PC-3 (cell line): ENCODE measurements around the gene B3GNT8. TPM values are rescaled to one million over a fixed set of nuclear protein-coding genes. Genes with fewer than 3 reads are reported as not detected.

Experiments used
- ATAC-seq: fragments of 200-7000 bp; cut with Tn5 transposase; 2 replicates; pipeline ENCODE4 v1.9.1; 2020; ENCODE audit warnings: mild to moderate bottlenecking, moderate library complexity
- BruUV-seq: library from RNA; stranded (reverse); fragments of 400-500 nt; replicated peaks from 2 replicates; lab custom pipeline; 2021; lab: Mats Ljungman, UMichigan
- CTCF ChIA-PET: fragments of 300-600 bp; sonication (Branson Sonifier 250); formaldehyde crosslinking; loops from one replicate; lab custom pipeline; 2022; ENCODE audit warnings: antibody characterized with exemption; lab: Charles Lee
- POLR2A ChIA-PET: fragments of 300-600 bp; sonication (Branson Sonifier 250); formaldehyde crosslinking; loops from one replicate; lab custom pipeline; 2022; ENCODE audit warnings: antibody characterized with exemption; ENCODE audit not compliant: unreplicated experiment; lab: Charles Lee
- DNase-seq: peaks from one replicate; pipeline ENCODE4 v3.0.0-alpha.2; 2015
- H2AFZ ChIP-seq: fragments of 300-600 bp; sonication (generic); 2 replicates; pipeline ENCODE4 v1.6.0; 2016; ENCODE audit warnings: antibody characterized with exemption, low read length
- H3F3A ChIP-seq: fragments of 300-600 bp; sonication (generic); one replicate; pipeline ENCODE4 v1.6.0; 2017; ENCODE audit warnings: antibody characterized with exemption, low read length, control low read depth, mild to moderate bottlenecking; ENCODE audit not compliant: unreplicated experiment
- H3K27ac ChIP-seq: fragments of 300-600 bp; sonication (generic); 2 replicates; pipeline ENCODE4 v1.5.1; 2016; ENCODE audit warnings: mild to moderate bottlenecking, low read length
- H3K27me3 ChIP-seq: fragments of 300-600 bp; sonication (generic); 2 replicates; pipeline ENCODE4 v1.6.1; 2016; ENCODE audit warnings: low read length, mixed read lengths
- H3K36me3 ChIP-seq: fragments of 300-600 bp; sonication (generic); 2 replicates; pipeline ENCODE4 v1.6.1; 2016; ENCODE audit warnings: low read depth, mixed run types, low read length, mixed read lengths
- H3K4me1 ChIP-seq: fragments of 300-600 bp; sonication (generic); 2 replicates; pipeline ENCODE4 v1.5.1; 2016; ENCODE audit warnings: low read length; ENCODE audit not compliant: insufficient read depth
- H3K4me2 ChIP-seq: fragments of 300-600 bp; sonication (generic); 2 replicates; pipeline ENCODE4 v1.6.0; 2016; ENCODE audit warnings: low read length
- H3K4me3 ChIP-seq: fragments of 300-600 bp; sonication (generic); 2 replicates; pipeline ENCODE4 v1.5.1; 2016; ENCODE audit warnings: mild to moderate bottlenecking, low read length, mixed read lengths
- H3K79me2 ChIP-seq: fragments of 300-600 bp; sonication (generic); 2 replicates; pipeline ENCODE4 v1.6.1; 2017; ENCODE audit warnings: low read length, mixed read lengths
- H3K9ac ChIP-seq: fragments of 300-600 bp; sonication (generic); 2 replicates; pipeline ENCODE4 v1.6.0; 2016; ENCODE audit warnings: mild to moderate bottlenecking, low read length
- H3K9me2 ChIP-seq: fragments of 300-600 bp; sonication (generic); replicated peaks from 2 replicates; pipeline ENCODE4 v1.6.1; 2016; ENCODE audit warnings: mixed run types, low read length, mixed read lengths
- H3K9me3 ChIP-seq: fragments of 300-600 bp; sonication (generic); 2 replicates; pipeline ENCODE4 v1.6.1; 2016; ENCODE audit warnings: low read length, mixed read lengths
- H4K20me1 ChIP-seq: fragments of 300-600 bp; sonication (generic); 2 replicates; pipeline ENCODE4 v1.6.1; 2016; ENCODE audit warnings: low read length, mixed read lengths
- CTCF ChIP-seq: fragments of 300-600 bp; sonication (generic); conservative IDR thresholded peaks from 2 replicates; pipeline ENCODE4 v1.5.1; 2017; ENCODE audit warnings: antibody characterized with exemption, low read depth, mild to moderate bottlenecking, low read length
- EZH2 ChIP-seq: fragments of 300-600 bp; sonication (generic); IDR thresholded peaks from one replicate; pipeline ENCODE4 v1.6.1; 2017; ENCODE audit warnings: antibody characterized with exemption, mild to moderate bottlenecking, low read length; ENCODE audit not compliant: unreplicated experiment
- EZH2phosphoT487 ChIP-seq: fragments of 300-600 bp; sonication (generic); IDR thresholded peaks from 2 replicates; pipeline ENCODE4 v1.6.1; 2018; ENCODE audit warnings: mild to moderate bottlenecking, antibody characterized with exemption, low read length, borderline replicate concordance
- intact Hi-C: fragments of 100-400 bp; cut with micrococcal nuclease; formaldehyde crosslinking; loops from 2 replicates; pipeline ENCODE4 v1.9.0; 2023
- total RNA-seq: library from RNA; depleted of rRNA; stranded (reverse); fragments of >200 nt; gene quantifications from 2 replicates; pipeline ENCODE4 v1.2.3, GENCODE V29; 2014; rRNA removed

B3GNT8 gene
- total RNA-seq, 1 experiment from 2014 or later, result 2.3 TPM

GRCh38 chr19:41376241-41376997 is 50.8 kb downstream of the B3GNT8 start, which contains the start of gene TMEM91:
Gene TMEM91, plus strand, starts transcription at chr19:41376533. Its CDS starts 1,777 bp downstream, at chr19:41378310.
- no peak for DNase-seq
- Histone ChIP-seq H3K9me2 (no peaks in the 10 kb centered on the region), H3K9ac (no peak within 1 kb of the TSS), H3K4me3 (no peak within 1 kb of the TSS), H3K4me2 (no peak within 1 kb of the TSS), H3F3A (no peaks in the 10 kb centered on the region), H2AFZ (no peak within 1 kb of the TSS), H3K9me3 (no peaks in the 10 kb centered on the region), H3K27ac (no peak within 1 kb of the TSS), H3K36me3 (no peaks in the 10 kb centered on the region), H4K20me1 (no peaks in the 10 kb centered on the region), H3K79me2 (no peaks in the 10 kb centered on the region), H3K27me3 (no peaks in the 10 kb centered on the region), H3K4me1 (no peaks in the 10 kb centered on the region)
- ATAC-seq, result no peak
- ChIA-PET POLR2A (no interaction called here), CTCF (no interaction called here)
- BruUV-seq, result no TSS peak
- intact Hi-C loops, result no loop called here
- TF ChIP-seq EZH2 (no peak), EZH2phosphoT487 (no peak), CTCF (no peak)

Other genes starting within 250 kb of the B3GNT8 start
- 8.6 and 10.3 TPM in 2 replicates for gene CYP2S1, start 234.2 kb downstream of the B3GNT8 start, total RNA-seq
- 172 and 202 TPM in 2 replicates for gene AXL, start 208.2 kb downstream of the B3GNT8 start, total RNA-seq
- gene HNRNPUL1, start 163.0 kb downstream of the B3GNT8 start, total RNA-seq, result 158 and 198 TPM in 2 replicates
- 18.3 and 18.4 TPM in 2 replicates for gene CCDC97, start 117.2 kb downstream of the B3GNT8 start, total RNA-seq
- gene TGFB1, start 73.5 kb downstream of the B3GNT8 start, total RNA-seq, result 16.4 and 23.4 TPM in 2 replicates
- gene B9D2, start 63.2 kb downstream of the B3GNT8 start, total RNA-seq, result 3.8 and 4.4 TPM in 2 replicates
- 2.4 and 3.6 TPM in 2 replicates for gene TMEM91, start 50.8 kb downstream of the B3GNT8 start, total RNA-seq
- gene EXOSC5, start 30.0 kb downstream of the B3GNT8 start, total RNA-seq, result 40.8 and 41.5 TPM in 2 replicates
- gene BCKDHA, start 29.6 kb downstream of the B3GNT8 start, total RNA-seq, result 49.2 and 53.1 TPM in 2 replicates
- 36.8 and 44.6 TPM in 2 replicates for gene DMAC2, start 12.5 kb upstream of the B3GNT8 start, total RNA-seq
- gene ERICH4, start 15.8 kb upstream of the B3GNT8 start, total RNA-seq, result not detected in 2 replicates
- gene CEACAM21, start 148.8 kb upstream of the B3GNT8 start, total RNA-seq, result not detected in 2 replicates
- gene CEACAM4, start 199.7 kb upstream of the B3GNT8 start, total RNA-seq, result not detected in 2 replicates